GM10248 (cell line): ENCODE data around the gene KLF13.

Experiments
- CTCF ChIA-PET: fragments of 300-600 bp; sonication (Branson Sonifier 250); formaldehyde crosslinking; extraction: SDS; loops from one replicate; lab custom pipeline; 2021; ENCODE audit warnings: antibody characterized with exemption; lab: Yijun Ruan, JAX
- POLR2A ChIA-PET: fragments of 350-650 bp; sonication (Branson Sonifier 250); formaldehyde crosslinking; extraction: SDS; loops from one replicate; lab custom pipeline; 2020; ENCODE audit warnings: antibody characterized with exemption; lab: Yijun Ruan, JAX
- DNase-seq: peaks from one replicate; pipeline ENCODE4 v3.0.0; 2012; ENCODE audit errors: extremely low spot score
- CTCF ChIP-seq: IDR thresholded peaks from 2 replicates; pipeline ENCODE4 v1.5.1; 2012; ENCODE audit warnings: mild to moderate bottlenecking, low read depth; ENCODE audit errors: extremely low read depth, missing control alignments, control extremely low read depth

The KLF13 gene

GRCh38 chr15:31329640-31330010 is 3.0 kb downstream of the KLF13 start:
- no peak for TF ChIP-seq CTCF
- CTCF ChIA-PET, result interaction anchor here (1.3 to 1.4 kb wide), 3 partner anchors 36 to 158 kb away, joined by 3 to 4 read pairs (median 4); no protein-coding TSS in a partner anchor

GRCh38 chr15:31330111-31330785 is 3.6 kb downstream of the KLF13 start:
- no peak for DNase-seq
- CTCF ChIA-PET, result interaction anchor here (1.3 to 1.4 kb wide), 3 partner anchors 36 to 158 kb away, joined by 3 to 4 read pairs (median 4); no protein-coding TSS in a partner anchor
- POLR2A ChIA-PET, result no interaction called here
- TF ChIP-seq CTCF, result no peak

More at GRCh38 chr15:31329640-31330010, 3.0 kb downstream of the KLF13 start:
- POLR2A ChIA-PET, result no interaction called here
- DNase-seq, result no peak

- DNase-seq, result no peak
- TF ChIP-seq CTCF, result no peak
- CTCF ChIA-PET, result interaction anchor here (1.4 kb wide), 2 partner anchors 35 to 157 kb away, joined by 4 read pairs; no protein-coding TSS in a partner anchor
- POLR2A ChIA-PET, result no interaction called here
Measured at GRCh38 chr15:31330836-31331235, 4.2 kb downstream of the KLF13 start.

GRCh38 chr15:31331389-31331788 is 4.8 kb downstream of the KLF13 start:
- CTCF ChIA-PET, result no interaction called here
- no peak for TF ChIP-seq CTCF
- POLR2A ChIA-PET, result no interaction called here
- no peak for DNase-seq

GRCh38 chr15:31332020-31332680 is 5.5 kb downstream of the KLF13 start:
- no peak for TF ChIP-seq CTCF
- POLR2A ChIA-PET, result interaction anchor here (1.4 kb wide), 1 partner anchor 15 kb away, joined by 5 read pairs; no protein-coding TSS in a partner anchor
- CTCF ChIA-PET, result interaction anchor here (0.9 to 1.5 kb wide), 5 partner anchors 10 to 156 kb away, joined by 3 to 5 read pairs (median 4); no protein-coding TSS in a partner anchor

GRCh38 chr15:31332681-31333071 is 6.0 kb downstream of the KLF13 start:
- POLR2A ChIA-PET, result interaction anchor here (1.4 kb wide), 1 partner anchor 14 kb away, joined by 5 read pairs; no protein-coding TSS in a partner anchor

More at GRCh38 chr15:31332020-31332680, 5.5 kb downstream of the KLF13 start:
- no peak for DNase-seq

More at GRCh38 chr15:31332681-31333071, 6.0 kb downstream of the KLF13 start:
- DNase-seq, result no peak
- TF ChIP-seq CTCF, result no peak
- CTCF ChIA-PET, result interaction anchor here (0.9 to 1.5 kb wide), 5 partner anchors 9 to 155 kb away, joined by 3 to 5 read pairs (median 4); no protein-coding TSS in a partner anchor
